NT2/D1 (cell line): ENCODE data around the gene TTYH2.
A peak's percentile ranks its signal among the peaks of the same experiment; 100 is the strongest.

ENCODE experiments used
- YY1 ChIP-seq: IDR thresholded peaks from 2 replicates; pipeline ENCODE4 v1.6.1; 2011; ENCODE audit not compliant: insufficient read length, insufficient read depth
- ZNF274 ChIP-seq: IDR thresholded peaks from 2 replicates; pipeline ENCODE4 v1.6.1; 2011; ENCODE audit warnings: mild to moderate bottlenecking, low read depth, low read length

- TF ChIP-seq YY1 (peak; percentile 10), ZNF274 (no peak)
Measured at GRCh38 chr17:74245145-74245831, 31.9 kb downstream of the TTYH2 start.
